ENCODE results near the gene MYO16.

Gene MYO16

GRCh38 chr13:109126891-109127641 lies 497.7 kb downstream of the MYO16 start:
- no peak for DNase-seq (ENCODE audit: low read depth)

GRCh38 chr13:109128121-109128520 lies 498.7 kb downstream of the MYO16 start:
- DNase-seq (ENCODE audit: low read depth) = no peak

- DNase-seq (ENCODE audit: low read depth) = no peak
Measured at GRCh38 chr13:109130093-109130835, 500.9 kb downstream of the MYO16 start.

GRCh38 chr13:109131698-109132257 lies 502.4 kb downstream of the MYO16 start:
- no peak for DNase-seq (ENCODE audit: low read depth)

- no peak for DNase-seq (ENCODE audit: low read depth)
Measured at GRCh38 chr13:109135018-109135417, 505.6 kb downstream of the MYO16 start.

GRCh38 chr13:109136873-109137272 lies 507.5 kb downstream of the MYO16 start:
- DNase-seq (ENCODE audit: low read depth) = no peak

GRCh38 chr13:109139346-109139745 lies 509.9 kb downstream of the MYO16 start:
- DNase-seq (ENCODE audit: low read depth) = no peak

GRCh38 chr13:109140054-109140453 lies 510.6 kb downstream of the MYO16 start:
- no peak for DNase-seq (ENCODE audit: low read depth)

GRCh38 chr13:109140479-109141349 lies 511.3 kb downstream of the MYO16 start:
- no peak for DNase-seq (ENCODE audit: low read depth)

- DNase-seq (ENCODE audit: low read depth) = no peak
Measured at GRCh38 chr13:109141706-109142105, 512.3 kb downstream of the MYO16 start.

- no peak for DNase-seq (ENCODE audit: low read depth)
Measured at GRCh38 chr13:109144693-109145437, 515.5 kb downstream of the MYO16 start.

- no peak for DNase-seq (ENCODE audit: low read depth)
Measured at GRCh38 chr13:109145631-109146030, 516.2 kb downstream of the MYO16 start.

- no peak for DNase-seq (ENCODE audit: low read depth)
Measured at GRCh38 chr13:109146393-109146792, 517.0 kb downstream of the MYO16 start.

- DNase-seq (ENCODE audit: low read depth) = no peak
Measured at GRCh38 chr13:109146912-109147647, 517.7 kb downstream of the MYO16 start.

GRCh38 chr13:109148243-109148642 lies 518.8 kb downstream of the MYO16 start:
- no peak for DNase-seq (ENCODE audit: low read depth)

GRCh38 chr13:109150696-109151095 lies 521.3 kb downstream of the MYO16 start:
- DNase-seq (ENCODE audit: low read depth) = no peak

- no peak for DNase-seq (ENCODE audit: low read depth)
Measured at GRCh38 chr13:109151255-109151654, 521.8 kb downstream of the MYO16 start.

GRCh38 chr13:109151696-109152095 lies 522.3 kb downstream of the MYO16 start:
- DNase-seq (ENCODE audit: low read depth) = no peak

GRCh38 chr13:109152311-109152820 lies 523.0 kb downstream of the MYO16 start:
- DNase-seq (ENCODE audit: low read depth) = no peak

- DNase-seq (ENCODE audit: low read depth) = no peak
Measured at GRCh38 chr13:109152941-109153340, 523.5 kb downstream of the MYO16 start.

GRCh38 chr13:109154146-109154545 lies 524.7 kb downstream of the MYO16 start:
- no peak for DNase-seq (ENCODE audit: low read depth)
